ENCODE results near the gene ITPKB. TPM values are rescaled to one million over a fixed set of nuclear protein-coding genes. Genes with fewer than 3 reads are reported as not detected.

The ITPKB gene
- total RNA-seq, 5 donors from 2014 or later (not counting 1 experiment from before 2014, with no cell fraction given): 153 to 351 (median 179) TPM

GRCh38 chr1:226678251-226678650, 60.8 kb downstream of the ITPKB start:
- Histone ChIP-seq H3K4me3 (ENCODE audit: control insufficient read depth in 1 of 2, extremely low read depth in 1 of 2, low read length in 1 of 2) (no peak overlapping the region), H3K27me3 (replicated peaks in 1 of 2; ENCODE audit: control insufficient read depth in 2 of 2, extremely low read depth in 1 of 2, insufficient read depth in 2 of 2, low read length in 1 of 2) (no peaks in the 10 kb centered on the region), H3K9me3 (no peaks in the 10 kb centered on the region), H3K27ac (ENCODE audit: low read length) (peak overlapping the region; percentile 92), H3K36me3 (ENCODE audit: control insufficient read depth in 2 of 2, extremely low read depth in 1 of 2, insufficient read depth in 1 of 2, low read length in 1 of 2) (peaks cover 4% of the 10 kb centered on the region in 2 donors), H3K4me1 (ENCODE audit: control insufficient read depth in 1 of 2, extremely low read depth in 1 of 2, insufficient read depth in 2 of 2, low read length in 2 of 2) (peaks cover 92 to 96% of the 10 kb centered on the region in 2 experiments)
- Mint-ChIP-seq H3K4me3 (peak overlapping the region; percentile 40 to 81 (median 45)), H3K4me1 (peaks cover 98 to 100% (median 99%) of the 10 kb centered on the region in 3 donors), H3K27me3 (no peaks in the 10 kb centered on the region), H3K27ac (peak overlapping the region; percentile 99), H3K36me3 (peaks cover 4% of the 10 kb centered on the region), H3K9me3 (no peaks in the 10 kb centered on the region)
- ATAC-seq (replicated peaks in 1 of 4) (no peak), DNase-seq (no peak)
- ChIA-PET POLR2A (interaction anchor here (0.5 to 1.9 kb wide), 5 partner anchors 9 to 37 kb away, joined by 3 to 5 read pairs (median 4); no protein-coding TSS in a partner anchor), CTCF (interaction anchor here in 1 of 2 donors (0.8 to 4.6 kb wide), 4 partner anchors 9 to 61 kb away, joined by 5 to 27 read pairs (median 12); partner anchors contain the start of gene ITPKB)
- 33% methylated on average over 1 of the region's 2 CpGs for WGBS (ENCODE audit: insufficient coverage)

DNA sequence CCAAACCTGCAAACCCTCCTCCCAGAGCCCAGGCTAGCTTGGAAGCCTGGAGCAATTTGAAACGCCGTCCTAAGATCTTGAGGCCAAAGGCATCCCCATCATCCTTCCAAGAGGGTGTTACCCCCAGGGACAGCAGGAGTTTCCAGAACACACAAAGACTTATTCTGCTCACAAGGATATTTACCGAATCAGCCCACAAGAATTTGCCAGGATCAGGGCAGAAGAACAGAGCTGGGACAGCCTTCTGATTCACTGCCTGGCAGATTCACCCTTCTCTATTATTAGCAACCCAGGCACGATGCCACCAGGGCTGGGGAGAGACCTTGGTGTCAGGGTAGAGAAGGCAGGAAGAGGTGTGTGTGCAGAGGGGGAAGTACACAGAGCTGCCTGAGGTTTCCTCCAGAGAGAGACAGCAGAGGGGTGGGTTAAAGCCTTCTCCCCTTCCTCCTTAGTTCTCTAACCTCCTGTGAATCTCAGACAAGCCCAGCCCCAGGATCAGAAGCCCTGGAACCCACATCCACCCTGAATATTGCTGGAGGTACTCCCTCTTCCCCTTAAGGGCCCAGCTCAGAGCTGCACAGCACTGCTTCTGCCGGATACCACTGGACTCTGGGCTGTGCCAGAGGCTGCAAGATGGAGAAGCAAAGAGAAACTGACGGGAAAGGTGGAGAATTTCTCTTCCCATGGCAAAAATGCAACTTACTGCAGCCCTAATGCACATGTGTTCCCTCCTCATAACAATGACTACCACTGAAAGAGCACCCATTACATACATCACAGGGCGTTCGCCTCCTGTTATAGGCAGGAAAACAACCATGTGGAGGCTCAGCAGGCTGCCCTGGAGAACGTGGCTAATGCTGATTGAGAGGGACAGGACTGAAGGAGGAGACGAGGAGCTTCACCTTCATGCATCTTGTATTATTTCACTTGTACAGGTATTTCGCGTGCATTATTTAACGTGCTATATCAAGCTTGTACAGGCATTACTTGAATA, 61.8 kb downstream of the ITPKB start:
- Mint-ChIP-seq H3K27ac (peak overlapping the region; percentile 99), H3K27me3 (no peaks in the 10 kb centered on the region), H3K9me3 (no peaks in the 10 kb centered on the region), H3K36me3 (peaks cover 8% of the 10 kb centered on the region), H3K4me1 (peaks cover 98 to 100% (median 99%) of the 10 kb centered on the region in 3 donors), H3K4me3 (peak overlapping the region; percentile 68 to 81 (median 69))
- Histone ChIP-seq H3K27me3 (replicated peaks in 1 of 2; ENCODE audit: control insufficient read depth in 2 of 2, extremely low read depth in 1 of 2, insufficient read depth in 2 of 2, low read length in 1 of 2) (no peaks in the 10 kb centered on the region), H3K27ac (ENCODE audit: low read length) (peak overlapping the region; percentile 92), H3K36me3 (ENCODE audit: control insufficient read depth in 2 of 2, extremely low read depth in 1 of 2, insufficient read depth in 1 of 2, low read length in 1 of 2) (peaks cover 4 to 6% of the 10 kb centered on the region in 2 donors), H3K4me3 (ENCODE audit: control insufficient read depth in 1 of 2, extremely low read depth in 1 of 2, low read length in 1 of 2) (peak overlapping the region; percentile 19 to 58), H3K9me3 (no peaks in the 10 kb centered on the region), H3K4me1 (ENCODE audit: control insufficient read depth in 1 of 2, extremely low read depth in 1 of 2, insufficient read depth in 2 of 2, low read length in 2 of 2) (peaks cover 92 to 96% of the 10 kb centered on the region in 2 experiments)
- ATAC-seq (replicated peaks in 1 of 4) (peak; percentile 74 to 83 (median 82)), DNase-seq (peak; percentile 54 to 89 (median 79))
- 29% methylated on average over 2 of the region's 13 CpGs for WGBS (ENCODE audit: insufficient coverage)
- ChIA-PET POLR2A (interaction anchor here (0.5 to 1.9 kb wide), 9 partner anchors 10 to 59 kb away, joined by 3 to 7 read pairs (median 3); no protein-coding TSS in a partner anchor), CTCF (interaction anchor here in 1 of 2 donors (0.8 to 4.6 kb wide), 7 partner anchors 10 to 62 kb away, joined by 3 to 27 read pairs (median 5); partner anchors contain the start of gene ITPKB)

GRCh38 chr1:226676381-226676780, 62.7 kb downstream of the ITPKB start:
- peak overlapping the region; percentile 3 to 81 (median 68) for H3K4me3 Mint-ChIP-seq
- no peaks in the 10 kb centered on the region for H3K9me3 Mint-ChIP-seq
- H3K9me3 ChIP-seq: no peaks in the 10 kb centered on the region
- ATAC-seq (replicated peaks in 1 of 4) (no peak), DNase-seq (peak in 1 of 35 experiments; percentile 43)
- peaks cover 99 to 100% (median 100%) of the 10 kb centered on the region in 3 donors for H3K4me1 Mint-ChIP-seq
- H3K27me3 ChIP-seq (replicated peaks in 1 of 2; ENCODE audit: control insufficient read depth in 2 of 2, extremely low read depth in 1 of 2, insufficient read depth in 2 of 2, low read length in 1 of 2): no peaks in the 10 kb centered on the region
- H3K27me3 Mint-ChIP-seq: no peaks in the 10 kb centered on the region
- peak overlapping the region in 1 of 2 donors; percentile 58 for H3K4me3 ChIP-seq (ENCODE audit: control insufficient read depth in 1 of 2, extremely low read depth in 1 of 2, low read length in 1 of 2)
- H3K27ac ChIP-seq (ENCODE audit: low read length): peak overlapping the region; percentile 92
- peaks cover 0 to 15% of the 10 kb centered on the region in 2 donors for H3K36me3 ChIP-seq (ENCODE audit: control insufficient read depth in 2 of 2, extremely low read depth in 1 of 2, insufficient read depth in 1 of 2, low read length in 1 of 2)
- H3K36me3 Mint-ChIP-seq: peaks cover 16% of the 10 kb centered on the region
- H3K4me1 ChIP-seq (ENCODE audit: control insufficient read depth in 1 of 2, extremely low read depth in 1 of 2, insufficient read depth in 2 of 2, low read length in 2 of 2): peaks cover 92 to 96% of the 10 kb centered on the region in 2 experiments
- CTCF ChIA-PET: interaction anchor here in 1 of 2 donors (1.1 to 4.6 kb wide), 4 partner anchors 11 to 23 kb away, joined by 4 to 27 read pairs (median 12); no protein-coding TSS in a partner anchor
- H3K27ac Mint-ChIP-seq: peak overlapping the region; percentile 99
- WGBS (ENCODE audit: insufficient coverage): 19% methylated on average over 3 of the region's 5 CpGs
- POLR2A ChIA-PET: interaction anchor here in 1 of 2 donors (0.6 to 1.5 kb wide), 3 partner anchors 13 to 30 kb away, joined by 3 to 7 read pairs (median 3); no protein-coding TSS in a partner anchor

DNA sequence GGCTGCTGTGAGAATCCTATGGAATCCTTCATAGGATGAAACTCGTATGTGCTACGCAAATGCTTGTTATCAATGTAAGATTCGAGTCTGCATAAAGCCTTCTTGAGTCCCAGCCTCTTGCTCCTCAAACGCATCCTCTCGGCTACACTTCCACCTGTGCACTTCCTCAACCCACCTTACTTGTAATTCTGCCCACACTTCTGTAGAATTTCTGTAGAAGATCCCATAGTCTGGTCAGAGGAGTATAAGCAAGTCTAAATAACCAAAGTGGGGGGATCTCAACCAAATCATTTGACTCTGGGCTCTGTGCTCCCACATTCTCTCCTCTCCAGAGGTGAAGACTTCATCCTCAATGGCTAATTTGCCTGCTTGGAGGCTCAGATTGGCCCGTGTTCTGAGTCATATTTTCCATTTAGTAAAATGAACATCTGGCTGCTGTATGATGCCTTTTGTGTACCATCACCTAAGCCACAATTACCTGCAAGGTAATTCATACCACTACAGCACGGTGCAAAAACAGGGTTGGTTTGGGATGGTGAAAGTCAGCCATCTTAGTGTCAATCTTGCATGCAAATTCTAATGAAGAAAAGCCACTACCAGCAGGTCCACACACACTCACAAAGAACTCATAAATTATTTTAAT, 63.2 kb downstream of the ITPKB start:
- Mint-ChIP-seq H3K4me3 (peak overlapping the region; percentile 73 to 81 (median 79)), H3K36me3 (peaks cover 21% of the 10 kb centered on the region), H3K9me3 (no peaks in the 10 kb centered on the region), H3K27me3 (no peaks in the 10 kb centered on the region), H3K27ac (peak overlapping the region; percentile 99), H3K4me1 (peaks cover 99 to 100% (median 100%) of the 10 kb centered on the region in 3 donors)
- Histone ChIP-seq H3K27ac (ENCODE audit: low read length) (peak overlapping the region; percentile 92), H3K27me3 (replicated peaks in 1 of 2; ENCODE audit: control insufficient read depth in 2 of 2, extremely low read depth in 1 of 2, insufficient read depth in 2 of 2, low read length in 1 of 2) (no peaks in the 10 kb centered on the region), H3K4me1 (ENCODE audit: control insufficient read depth in 1 of 2, extremely low read depth in 1 of 2, insufficient read depth in 2 of 2, low read length in 2 of 2) (peaks cover 92 to 96% of the 10 kb centered on the region in 2 experiments), H3K36me3 (ENCODE audit: control insufficient read depth in 2 of 2, extremely low read depth in 1 of 2, insufficient read depth in 1 of 2, low read length in 1 of 2) (peaks cover 0 to 21% of the 10 kb centered on the region in 2 donors), H3K9me3 (no peaks in the 10 kb centered on the region), H3K4me3 (ENCODE audit: control insufficient read depth in 1 of 2, extremely low read depth in 1 of 2, low read length in 1 of 2) (peak overlapping the region; percentile 27 to 52)
- CTCF ChIA-PET: no interaction called here
- no CpG with 5 or more reads among the region's 7 CpGs for WGBS (ENCODE audit: insufficient coverage)
- DNase-seq (peak in 1 of 35 experiments; percentile 51), ATAC-seq (replicated peaks in 1 of 4) (no peak)
- POLR2A ChIA-PET: no interaction called here

DNA sequence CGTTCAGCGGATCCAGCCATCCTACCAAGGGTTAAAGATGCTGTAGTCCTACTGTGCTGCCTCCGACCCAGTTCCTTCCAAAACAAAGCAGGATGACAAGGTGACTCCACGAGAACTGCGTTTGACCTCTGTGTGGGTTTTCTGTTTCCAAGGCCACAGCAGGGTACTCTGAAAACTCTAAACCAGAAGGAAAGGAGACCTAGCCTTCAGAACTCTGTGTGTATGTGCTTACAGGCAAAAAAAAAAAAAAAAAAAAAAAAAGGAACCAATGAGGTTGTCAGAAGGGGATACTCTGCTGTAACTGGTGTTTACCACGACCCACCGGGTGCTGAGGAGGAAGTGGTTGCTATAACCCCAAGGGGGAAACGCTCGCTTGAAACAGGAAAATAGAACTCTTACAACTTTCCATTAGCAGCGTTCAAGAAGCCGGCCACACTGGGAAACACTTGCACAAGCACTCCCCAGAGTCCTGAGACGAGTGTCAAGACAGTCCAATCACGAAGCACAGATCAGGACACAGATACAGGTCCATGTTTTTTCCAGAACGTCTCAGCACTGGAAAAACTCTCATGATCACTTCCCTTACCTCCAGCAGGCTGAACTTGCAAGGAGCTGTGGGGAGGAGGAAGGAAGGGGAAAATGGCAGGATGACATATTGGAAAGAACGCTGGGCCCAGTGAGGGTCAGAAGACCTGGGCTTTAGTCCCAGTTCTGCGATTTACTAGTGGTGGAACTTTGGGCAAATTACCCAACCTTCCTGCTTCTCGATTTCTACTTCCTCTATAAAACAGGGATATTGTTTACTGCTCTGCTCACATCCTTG, 64.0 kb downstream of the ITPKB start:
- H3K27me3 Mint-ChIP-seq: no peaks in the 10 kb centered on the region
- WGBS (ENCODE audit: insufficient coverage): 0% methylated on average over 6 of the region's 17 CpGs
- ChIA-PET POLR2A (no interaction called here), CTCF (interaction anchor here in 1 of 2 donors (0.7 kb wide), 1 partner anchor 199 kb away, joined by 12 read pairs; no protein-coding TSS in a partner anchor)
- Histone ChIP-seq H3K4me1 (ENCODE audit: control insufficient read depth in 1 of 2, extremely low read depth in 1 of 2, insufficient read depth in 2 of 2, low read length in 2 of 2) (peaks cover 90 to 91% of the 10 kb centered on the region in 2 experiments), H3K27me3 (replicated peaks in 1 of 2; ENCODE audit: control insufficient read depth in 2 of 2, extremely low read depth in 1 of 2, insufficient read depth in 2 of 2, low read length in 1 of 2) (no peaks in the 10 kb centered on the region), H3K27ac (ENCODE audit: low read length) (peak overlapping the region; percentile 92), H3K4me3 (ENCODE audit: control insufficient read depth in 1 of 2, extremely low read depth in 1 of 2, low read length in 1 of 2) (peak overlapping the region; percentile 27 to 52), H3K9me3 (no peaks in the 10 kb centered on the region), H3K36me3 (ENCODE audit: control insufficient read depth in 2 of 2, extremely low read depth in 1 of 2, insufficient read depth in 1 of 2, low read length in 1 of 2) (peaks cover 0 to 22% of the 10 kb centered on the region in 2 donors)
- H3K4me1 Mint-ChIP-seq: peaks cover 99 to 100% (median 100%) of the 10 kb centered on the region in 3 donors
- H3K36me3 Mint-ChIP-seq: peaks cover 22% of the 10 kb centered on the region
- ATAC-seq (replicated peaks in 1 of 4) (peak; percentile 70 to 74 (median 71)), DNase-seq (peak in 34 of 35 experiments; percentile 60 to 92 (median 82))
- peak overlapping the region; percentile 99 for H3K27ac Mint-ChIP-seq
- peak overlapping the region; percentile 73 to 81 (median 79) for H3K4me3 Mint-ChIP-seq
- H3K9me3 Mint-ChIP-seq: no peaks in the 10 kb centered on the region

Measured in T-cell (primary cell).